Measurements from ENCODE around the gene MATCAP1. TPM values are rescaled to one million over a fixed set of nuclear protein-coding genes. Genes with fewer than 3 reads are reported as not detected.

Gene MATCAP1
- total RNA-seq, 1 experiment from 2014 or later: 40.8 TPM

GRCh38 chr16:67208154-67208896 is 24.6 kb upstream of the MATCAP1 start:
- Mint-ChIP-seq H3K4me1 (no peaks in the 10 kb centered on the region), H3K27ac (no peak overlapping the region), H3K27me3 (ENCODE audit: low read depth) (peaks cover 5% of the 10 kb centered on the region), H3K4me3 (no peak overlapping the region), H3K36me3 (no peaks in the 10 kb centered on the region), H3K9me3 (no peaks in the 10 kb centered on the region)
- no peak for ATAC-seq
- CTCF ChIA-PET: interaction anchor here (0.6 to 9.1 kb wide), 5 partner anchors 9 to 247 kb away, joined by 3 to 65 read pairs (median 6); partner anchors contain the start of genes CES3 and ELMO3
- POLR2A ChIA-PET: interaction anchor here (0.6 to 2.1 kb wide), 3 partner anchors 10 to 38 kb away, joined by 7 to 8 read pairs (median 7); partner anchors contain the start of genes FHOD1 and TMEM208
- no peak for DNase-seq (ENCODE audit: low spot score)
- TF ChIP-seq ZNF416 (CRISPR knock-in tag; IDR thresholded peaks at IDR 0.05) (no peak), FOXP4 (CRISPR knock-in tag; IDR thresholded peaks at IDR 0.05) (no peak), ZNF671 (CRISPR knock-in tag; IDR thresholded peaks at IDR 0.05) (no peak), STAT6 (CRISPR knock-in tag; conservative IDR thresholded peaks at IDR 0.05; ENCODE audit: low read depth) (no peak), IRF2 (CRISPR knock-in tag; IDR thresholded peaks at IDR 0.05; ENCODE audit: borderline replicate concordance, low read depth) (no peak), NFE2L1 (CRISPR knock-in tag; IDR thresholded peaks at IDR 0.05) (no peak), ZNF138 (CRISPR knock-in tag; conservative IDR thresholded peaks at IDR 0.05) (no peak), ZNF263 (CRISPR knock-in tag; IDR thresholded peaks at IDR 0.05; ENCODE audit: low read depth) (no peak), NFATC4 (CRISPR knock-in tag; IDR thresholded peaks at IDR 0.05) (no peak), IRF1 (CRISPR knock-in tag; IDR thresholded peaks at IDR 0.05) (no peak), CTCF (IDR thresholded peaks at IDR 0.05) (no peak), ZSCAN18 (CRISPR knock-in tag; IDR thresholded peaks at IDR 0.05) (no peak), USF1 (CRISPR knock-in tag; IDR thresholded peaks at IDR 0.05) (no peak)

All from WTC11 (cell line).